Hepatic stellate cell (primary cell): ENCODE measurements around the gene GPR65.
"Not testable (repeated sequence)": the region's sequence is repeated elsewhere in the genome, so short reads cannot be mapped to it uniquely, and the experiment has no call there.

ENCODE experiments used
- DNase-seq: peaks from one replicate; pipeline ENCODE4 v3.0.0; 2011; ENCODE audit warnings: low spot score

The GPR65 gene

DNA sequence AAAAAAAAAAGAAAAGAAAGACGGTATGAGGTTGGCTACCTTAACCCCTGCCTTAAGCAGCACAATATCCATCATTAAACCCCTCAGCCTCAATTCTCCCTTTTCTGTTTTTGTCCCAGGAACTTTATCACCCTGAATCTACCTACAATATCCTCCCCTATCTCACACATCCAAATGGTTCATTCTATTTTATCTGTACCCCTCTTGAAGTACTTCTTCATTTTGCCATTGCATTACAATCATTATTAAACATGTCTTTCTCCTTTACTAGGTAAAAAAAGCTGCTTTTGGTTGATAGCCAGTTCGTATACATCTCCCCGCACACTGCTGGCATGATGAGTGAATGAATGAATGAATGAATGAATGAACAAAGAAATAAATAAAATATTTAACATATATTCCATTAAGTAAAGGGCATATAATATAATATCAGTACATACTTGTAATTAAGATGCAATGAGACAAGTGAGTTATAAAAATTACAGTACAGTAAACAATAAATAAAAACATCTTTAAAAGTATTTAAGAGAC, 364 bp upstream of the GPR65 start:
- DNase-seq: no peak

DNA sequence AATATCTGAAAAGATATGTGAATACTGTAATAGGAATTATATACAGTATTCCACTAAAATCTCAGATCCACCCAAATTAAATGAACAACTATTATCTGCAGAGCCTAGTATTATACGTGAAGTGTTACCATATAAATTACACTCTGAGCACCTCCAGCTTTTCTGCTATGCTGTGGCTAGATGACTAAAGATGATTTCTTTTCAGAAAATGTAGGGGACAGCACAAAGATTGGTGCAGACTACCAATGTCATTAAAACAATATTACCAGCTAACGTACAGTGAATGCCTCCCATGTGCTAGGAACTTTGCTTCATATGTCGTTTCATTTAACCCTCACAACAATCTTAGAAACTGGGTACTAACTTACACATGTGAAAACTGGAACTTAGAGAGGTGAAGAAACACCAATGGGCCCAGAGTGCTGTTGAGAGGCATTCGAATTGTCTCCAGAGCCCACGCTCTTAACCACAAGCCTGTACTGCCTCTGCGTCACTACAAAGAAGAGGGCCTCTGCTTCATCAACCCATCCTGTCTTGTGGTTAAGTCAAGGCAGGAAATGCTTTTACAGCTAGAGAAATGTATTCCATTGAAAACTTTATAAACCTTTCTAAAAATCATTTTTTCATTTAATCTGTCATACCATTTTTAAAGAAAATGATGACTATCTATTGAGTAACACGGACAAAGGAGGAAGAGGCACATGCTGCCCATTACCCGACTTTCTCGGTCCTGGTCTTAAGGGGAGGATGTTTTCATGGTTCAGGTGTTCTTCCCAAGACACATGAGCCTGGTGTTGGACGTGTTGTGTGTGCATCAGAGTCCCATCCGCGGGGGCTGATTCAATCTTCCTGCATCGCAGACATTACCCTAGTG, 1.3 kb downstream of the GPR65 start:
- DNase-seq: no peak

DNA sequence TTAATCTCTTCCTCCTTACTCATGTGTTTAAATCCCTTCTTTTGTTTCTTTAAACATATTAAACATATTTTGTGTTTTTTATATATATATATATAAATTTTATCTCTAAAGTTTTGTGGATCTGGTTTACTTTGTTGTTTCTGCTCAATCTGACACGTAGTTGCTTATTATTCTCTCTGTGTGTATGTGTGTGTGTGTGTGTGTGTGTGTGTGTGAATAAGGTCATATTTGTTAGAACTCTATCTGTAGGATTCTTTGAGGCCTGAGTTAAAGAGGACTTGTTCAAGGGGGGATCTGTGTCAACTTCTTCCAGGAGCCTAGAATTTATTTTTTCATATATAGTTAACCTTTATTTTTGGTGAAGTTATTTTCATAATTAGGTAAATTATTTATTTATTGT, 2.7 kb downstream of the GPR65 start:
- no peak for DNase-seq

DNA sequence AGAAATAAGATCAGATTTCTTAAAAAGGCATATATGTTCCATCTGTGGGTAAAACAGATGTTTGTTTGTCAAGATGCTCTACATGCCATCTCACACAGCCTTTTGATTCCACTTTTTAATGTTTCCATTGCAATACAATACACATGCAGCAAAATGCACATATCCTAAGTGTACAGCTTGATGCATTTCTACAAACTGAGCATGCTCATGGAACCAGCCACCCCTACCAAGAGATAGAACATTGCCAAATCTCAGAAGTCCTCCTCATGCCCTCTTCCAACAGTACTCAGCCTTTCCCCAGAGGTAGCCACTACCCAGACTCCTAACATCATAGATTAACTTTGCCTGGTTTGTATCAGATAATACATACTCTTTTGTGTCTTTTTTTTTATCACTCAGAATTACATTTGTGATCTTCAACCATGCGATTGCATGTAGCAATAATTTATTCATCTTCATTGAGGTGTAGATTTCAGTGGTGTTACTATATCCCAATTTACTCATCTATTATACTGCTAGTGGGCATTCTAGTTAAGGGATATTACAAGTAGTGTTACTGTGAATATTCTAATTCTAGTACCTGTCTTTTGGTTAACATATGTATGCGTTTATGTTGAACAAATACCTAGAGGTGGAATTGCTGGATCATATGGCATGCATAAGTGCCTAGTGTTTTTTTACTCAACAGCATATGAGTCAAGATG, 3.3 kb downstream of the GPR65 start:
- no peak for DNase-seq

DNA sequence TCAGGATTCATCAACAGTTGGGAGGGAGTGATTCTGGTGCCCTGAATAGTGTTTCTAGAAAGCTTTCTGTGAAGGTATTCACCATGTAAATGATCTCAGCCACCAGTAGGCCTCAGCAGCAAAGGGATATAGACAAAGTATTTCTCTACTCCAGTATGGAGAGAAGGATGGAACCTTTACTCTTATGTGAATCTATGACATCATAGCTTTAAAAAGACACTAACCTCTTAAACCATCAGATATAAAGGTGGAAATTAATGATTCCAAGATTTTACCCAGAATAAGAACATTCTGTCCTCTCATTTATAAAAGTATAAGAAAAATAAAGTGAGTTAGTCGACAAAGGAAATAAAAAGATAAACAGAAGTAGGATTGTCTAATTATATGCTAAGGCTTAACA, 4.6 kb downstream of the GPR65 start:
- no peak for DNase-seq

DNA sequence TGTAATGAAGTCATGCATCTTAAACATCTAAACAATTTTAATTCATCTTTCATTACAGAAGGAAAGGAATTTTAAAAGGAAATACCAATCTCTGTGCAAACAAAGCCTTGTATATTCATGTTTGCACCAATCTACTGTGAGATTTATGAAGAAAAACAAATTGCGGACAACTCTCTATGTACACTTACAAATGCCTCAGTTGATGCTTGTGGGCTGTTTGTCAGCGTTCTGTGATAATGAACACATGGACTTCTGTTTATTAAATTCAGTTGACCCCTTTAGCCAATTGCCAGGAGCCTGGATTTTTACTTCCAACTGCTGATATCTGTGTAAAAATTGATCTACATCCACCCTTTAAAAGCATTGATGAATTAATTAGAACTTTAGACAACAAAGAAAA, 5.4 kb downstream of the GPR65 start:
- DNase-seq: no peak

DNA sequence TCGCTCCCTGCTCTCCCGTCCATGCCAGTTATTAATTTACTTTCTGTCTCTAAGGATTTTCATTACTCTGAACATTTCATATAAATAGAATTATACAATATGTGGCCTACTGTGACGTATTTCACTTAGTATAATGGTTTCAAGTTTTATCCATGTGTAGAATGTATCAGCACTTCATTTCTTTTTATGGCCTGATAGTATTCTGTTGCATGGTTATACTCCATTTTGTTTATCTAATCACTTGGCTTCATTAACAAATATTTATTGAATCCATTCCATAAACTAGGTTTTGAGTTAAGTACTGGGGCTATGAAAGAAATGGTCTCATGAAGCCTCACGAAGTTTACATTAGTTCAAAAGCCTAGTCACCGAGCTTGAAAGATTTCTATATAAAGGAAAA, 7.6 kb downstream of the GPR65 start:
- DNase-seq: no peak

DNA sequence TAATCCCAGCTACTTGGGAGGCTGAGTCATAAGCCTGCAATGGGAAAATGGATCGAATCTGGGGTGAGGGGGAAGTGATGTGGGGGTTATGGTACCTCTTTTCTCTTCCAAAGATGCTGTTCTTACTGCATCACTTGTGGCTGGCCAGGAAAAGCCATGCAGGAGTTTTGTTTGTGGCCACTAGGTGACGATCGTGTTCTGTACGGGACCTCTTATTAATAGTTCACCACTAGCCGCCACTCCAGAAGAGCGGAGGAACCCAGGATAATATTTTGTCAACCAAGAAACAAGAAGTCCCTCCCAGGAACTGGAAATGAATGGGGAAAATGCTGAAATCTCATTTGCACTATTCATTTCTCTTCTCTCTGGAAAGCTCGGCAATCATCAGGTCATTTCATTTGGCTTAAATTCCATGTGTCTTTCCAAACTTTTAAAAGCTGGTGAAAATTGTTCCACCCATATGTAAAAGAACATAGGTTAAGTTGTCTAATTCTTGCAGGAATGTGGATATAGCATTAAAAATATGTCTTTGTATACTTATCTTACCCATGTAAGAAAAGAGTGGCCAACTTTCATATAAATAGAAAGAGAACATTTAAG, 8.9 kb downstream of the GPR65 start:
- peak; percentile 37 for DNase-seq

DNA sequence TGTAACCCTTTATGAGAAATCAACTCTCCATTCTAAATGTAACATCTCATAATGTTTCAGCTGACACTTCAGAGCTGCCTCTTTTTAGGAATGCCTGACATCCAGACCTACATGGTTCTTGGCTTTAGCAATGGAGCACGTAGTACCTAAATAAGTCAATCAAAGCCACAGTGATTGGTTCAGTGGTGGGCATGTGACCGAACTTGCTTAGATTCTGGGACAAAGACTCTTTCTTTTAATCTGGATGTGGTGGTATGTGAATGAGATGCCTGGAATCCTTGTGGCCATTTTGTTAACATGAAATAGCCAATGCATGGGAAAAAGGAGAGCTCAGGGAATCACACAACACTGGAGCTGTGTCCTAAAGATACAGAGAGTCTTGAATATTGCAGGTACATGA, 11.8 kb downstream of the GPR65 start:
- no peak for DNase-seq

DNA sequence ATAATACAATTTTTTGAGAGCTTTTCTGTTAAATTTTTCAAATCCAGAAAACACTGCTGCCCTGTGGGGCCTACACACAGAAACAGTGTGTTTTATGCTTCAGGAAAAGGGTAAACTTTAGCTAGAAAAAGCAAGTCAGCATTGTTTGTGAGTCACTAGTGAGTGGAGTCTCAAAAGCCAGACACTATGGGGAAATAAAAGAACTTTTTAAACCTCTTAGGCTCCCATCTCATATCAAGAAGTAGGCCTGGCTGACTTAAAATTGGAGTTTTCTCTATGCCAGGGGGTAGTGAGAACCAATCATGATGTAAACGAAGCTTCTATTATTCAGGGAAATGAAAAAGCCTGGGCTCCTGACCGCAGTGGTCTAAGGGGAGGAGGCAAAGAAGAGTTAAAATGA, 12.6 kb downstream of the GPR65 start:
- DNase-seq: no peak

DNA sequence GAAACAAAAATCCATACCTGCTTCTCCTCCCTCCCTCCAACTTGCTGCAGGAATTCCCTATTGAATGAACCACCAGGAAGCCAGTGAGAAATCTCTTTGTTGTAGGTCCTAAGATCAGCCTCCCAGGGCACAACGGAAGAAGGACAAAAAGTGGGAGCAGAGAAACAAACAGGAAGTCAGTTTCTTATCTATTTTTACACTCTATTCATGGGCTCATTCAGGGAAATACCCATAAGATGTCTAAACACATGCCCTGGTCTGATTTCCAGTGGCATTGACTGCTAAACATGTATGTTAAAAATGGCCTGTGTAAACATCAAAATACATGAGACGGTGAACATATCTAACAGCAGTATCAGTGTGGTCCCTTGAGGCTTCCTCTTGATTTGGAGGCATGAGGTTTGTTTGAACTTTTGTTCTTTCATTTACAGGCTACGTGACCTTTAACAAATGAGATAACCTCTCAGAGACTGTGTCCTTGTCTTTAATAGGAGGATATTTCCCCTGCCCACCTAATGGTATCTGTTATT, 18.8 kb downstream of the GPR65 start:
- no peak for DNase-seq

DNA sequence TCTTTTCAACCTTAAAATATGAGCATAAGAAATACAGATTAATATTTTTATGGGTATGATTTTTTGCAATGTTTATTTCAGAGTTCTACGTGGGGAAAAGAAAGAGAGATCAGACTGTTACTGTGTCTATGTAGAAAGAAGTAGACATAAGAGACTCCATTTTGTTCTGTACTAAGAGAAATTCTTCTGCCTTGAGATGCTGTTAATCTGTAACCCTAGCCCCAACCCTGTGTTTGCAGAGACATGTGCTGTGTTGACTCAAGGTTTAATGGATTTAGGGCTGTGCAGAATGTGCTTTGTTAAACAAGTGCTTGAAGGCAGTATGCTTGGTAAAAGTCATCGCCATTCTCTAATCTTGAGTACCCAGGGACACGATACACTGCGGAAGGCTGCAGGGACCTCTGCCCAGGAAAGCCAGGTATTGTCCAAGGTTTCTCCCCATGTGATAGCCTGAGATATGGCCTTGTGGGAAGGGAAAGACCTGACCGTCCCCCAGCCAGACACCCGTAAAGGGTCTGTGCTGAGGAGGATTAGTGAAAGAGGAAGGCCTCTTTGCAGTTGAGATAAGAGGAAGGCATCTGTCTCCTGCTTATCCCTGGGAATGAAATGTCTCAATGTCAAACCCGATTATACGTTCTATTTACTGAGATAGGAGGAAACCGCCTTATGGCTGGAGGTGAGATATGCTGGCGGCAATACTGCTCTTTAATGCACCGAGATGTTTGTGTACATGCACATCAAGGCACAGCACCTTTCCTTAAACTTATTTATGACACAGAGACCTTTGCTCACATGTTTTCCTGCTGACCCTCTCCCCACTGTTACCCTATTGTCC, 19.5 kb downstream of the GPR65 start:
- not testable (repeated sequence) for DNase-seq

DNA sequence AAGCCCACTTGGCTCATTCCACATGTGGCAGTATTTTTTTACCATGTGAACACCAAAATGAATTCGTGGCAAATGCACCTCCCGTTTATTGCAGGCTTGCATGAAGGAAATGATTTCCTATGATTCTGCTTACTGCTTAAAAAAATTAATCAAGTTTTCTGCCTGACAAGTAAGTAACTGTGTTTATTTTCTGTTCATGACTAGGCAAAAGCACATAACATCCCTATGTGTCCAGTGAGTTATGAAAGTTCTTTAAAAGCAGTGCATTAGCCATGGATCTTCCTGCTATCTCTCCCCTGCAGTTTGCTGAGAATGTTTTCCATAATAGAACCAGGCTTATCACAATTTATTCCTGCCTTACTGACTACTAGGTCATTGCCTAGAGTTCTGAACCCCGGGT, 20.4 kb downstream of the GPR65 start:
- no peak for DNase-seq

DNA sequence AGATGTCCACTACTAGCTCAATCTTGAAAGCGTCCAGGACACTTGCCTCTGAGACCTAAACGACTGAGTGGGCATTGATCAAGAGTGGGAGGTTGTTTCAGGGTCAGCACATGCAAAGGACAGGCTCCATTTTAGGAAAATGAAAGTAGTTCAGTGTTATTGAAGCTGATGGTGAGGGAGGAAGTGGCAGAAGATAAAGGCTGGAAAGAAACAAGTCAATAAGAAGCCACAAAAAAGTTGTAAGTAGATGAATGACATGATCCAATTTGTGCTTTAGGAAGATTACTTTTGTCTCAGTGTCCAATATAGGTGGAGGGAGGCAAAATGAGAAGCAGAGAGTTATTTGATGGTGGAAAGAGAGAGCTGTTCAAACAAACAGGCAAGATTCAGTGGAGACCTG, 22.0 kb downstream of the GPR65 start:
- no peak for DNase-seq

DNA sequence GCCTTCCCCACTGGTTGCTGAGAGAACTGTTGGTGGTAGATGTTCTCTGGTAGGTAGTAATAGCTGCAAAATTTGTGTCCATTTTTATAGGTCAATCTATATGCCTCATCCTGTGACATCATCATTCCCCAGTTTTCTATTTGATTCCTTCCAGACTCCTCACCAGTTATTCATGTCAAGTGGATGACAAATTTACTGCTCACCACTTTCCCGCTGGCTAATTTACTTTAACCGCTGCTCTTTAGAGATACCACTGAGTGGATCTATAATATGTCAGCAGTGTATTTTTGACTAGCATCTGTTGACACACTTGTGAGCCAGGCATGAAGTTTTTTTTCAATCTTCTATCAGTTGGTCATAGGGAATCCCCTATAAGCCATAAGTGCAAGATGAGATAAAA, 24.6 kb downstream of the GPR65 start:
- no peak for DNase-seq

DNA sequence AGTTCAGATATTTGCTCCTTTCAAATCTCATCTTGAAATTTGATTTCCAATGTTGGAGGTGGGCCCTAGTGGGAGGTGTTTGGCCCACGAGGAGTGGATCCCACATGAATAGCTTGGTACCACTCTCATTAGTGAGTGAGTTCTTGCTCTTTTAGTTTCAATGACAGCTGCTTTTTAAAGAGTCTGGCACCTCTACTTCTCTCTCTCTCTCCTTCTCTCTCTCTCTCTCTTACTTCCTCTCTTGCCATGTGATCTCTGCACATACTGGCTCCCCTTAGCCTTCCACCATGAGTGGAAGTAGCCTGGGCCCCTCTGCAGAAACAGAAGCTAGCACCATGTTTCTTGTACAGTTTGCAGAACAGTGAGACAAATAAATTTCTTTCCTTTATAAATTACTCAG, 25.1 kb downstream of the GPR65 start:
- DNase-seq: no peak

DNA sequence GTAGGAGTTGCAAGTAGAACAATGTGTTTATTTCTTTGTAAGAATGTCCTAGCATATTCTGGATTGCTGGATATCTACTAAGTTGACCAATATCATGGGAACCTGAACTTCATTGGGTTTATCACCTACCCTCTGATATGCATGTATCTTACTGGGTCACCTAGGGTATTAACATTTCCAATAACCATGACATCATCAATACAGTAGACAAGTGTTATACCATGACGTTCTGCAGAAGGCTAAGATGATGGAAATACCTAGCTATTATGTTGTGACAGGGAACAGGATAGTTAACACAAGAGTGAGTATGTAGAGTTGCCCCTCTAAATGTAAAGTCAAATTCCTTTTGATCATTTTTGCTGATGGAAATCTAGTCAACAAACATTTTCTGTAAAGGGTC, 26.0 kb downstream of the GPR65 start:
- DNase-seq: no peak

DNA sequence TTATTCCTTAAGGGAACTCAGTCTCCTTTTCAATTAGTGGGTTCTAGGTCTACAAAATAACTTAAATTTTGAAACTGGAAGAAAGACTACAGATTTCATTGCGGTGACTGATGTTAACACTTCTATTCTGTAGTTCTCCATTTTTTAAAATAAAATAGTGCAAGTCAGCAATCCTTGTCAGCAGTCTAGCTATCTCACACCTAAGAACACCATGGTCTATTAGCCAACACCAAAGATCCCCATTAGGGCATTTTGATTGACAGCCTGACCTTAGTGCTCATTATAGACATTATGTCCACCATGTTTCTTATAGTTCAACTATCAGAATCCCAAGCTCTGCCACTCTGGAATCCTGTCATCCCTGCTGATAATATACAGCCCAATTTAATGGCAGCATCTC, 27.4 kb downstream of the GPR65 start:
- DNase-seq: no peak

DNA sequence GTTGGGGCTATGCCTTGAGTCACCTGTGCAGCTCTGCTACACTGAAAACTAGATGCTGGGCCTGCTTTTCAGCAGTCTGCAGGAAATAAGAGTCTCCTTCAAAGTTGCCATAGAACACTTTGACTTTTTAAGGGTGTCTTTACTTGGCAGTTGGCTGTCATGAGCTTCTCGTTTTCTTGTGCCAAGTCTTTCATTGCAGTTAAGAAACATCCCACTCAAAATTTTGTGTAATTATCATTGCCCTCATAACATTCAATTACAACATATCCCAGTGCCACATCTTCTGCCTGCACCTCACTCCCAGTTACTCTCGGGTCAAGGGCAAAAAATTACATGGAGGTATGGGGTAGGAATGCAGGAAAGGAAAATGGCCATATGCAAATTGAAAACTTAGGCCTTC, 29.1 kb downstream of the GPR65 start:
- no peak for DNase-seq

DNA sequence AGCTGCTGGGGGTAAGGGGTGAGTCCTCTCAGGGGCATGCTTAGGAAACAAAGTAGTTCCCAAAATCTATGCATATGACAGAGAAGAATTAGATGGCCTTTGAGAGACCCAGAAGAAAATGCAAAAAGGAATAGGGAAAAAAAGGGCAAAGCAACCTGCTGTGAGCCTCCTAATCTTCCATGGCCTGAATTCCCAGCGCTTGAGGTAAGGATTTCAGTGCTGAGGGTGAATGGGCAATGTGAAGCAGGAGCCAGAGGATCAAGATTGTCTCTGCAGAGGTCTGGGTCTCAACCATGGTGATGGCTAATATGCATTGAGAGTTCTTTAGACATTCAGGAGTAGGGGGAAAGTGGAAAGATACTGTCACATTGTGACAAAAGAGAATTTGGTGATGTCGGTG, 31.5 kb downstream of the GPR65 start:
- no peak for DNase-seq

DNA sequence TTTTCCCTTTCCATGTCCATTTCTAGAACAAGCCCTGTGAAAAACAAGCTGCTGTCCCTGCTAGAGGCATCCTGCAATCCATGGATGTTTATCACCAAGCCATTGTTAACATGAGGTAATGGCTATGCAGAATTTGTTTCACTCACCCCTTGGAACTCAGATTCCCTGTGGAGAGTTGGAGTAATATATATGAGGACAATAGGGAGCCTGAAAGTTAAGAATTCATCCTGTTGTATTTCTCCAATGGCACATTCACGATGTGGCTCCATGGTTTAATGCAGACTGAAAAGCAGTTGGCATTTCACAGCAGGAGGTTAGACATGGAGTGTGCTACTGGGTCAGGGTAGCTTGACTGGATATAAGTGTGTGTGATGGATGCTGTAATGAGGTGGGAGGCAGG, 32.4 kb downstream of the GPR65 start:
- no peak for DNase-seq

DNA sequence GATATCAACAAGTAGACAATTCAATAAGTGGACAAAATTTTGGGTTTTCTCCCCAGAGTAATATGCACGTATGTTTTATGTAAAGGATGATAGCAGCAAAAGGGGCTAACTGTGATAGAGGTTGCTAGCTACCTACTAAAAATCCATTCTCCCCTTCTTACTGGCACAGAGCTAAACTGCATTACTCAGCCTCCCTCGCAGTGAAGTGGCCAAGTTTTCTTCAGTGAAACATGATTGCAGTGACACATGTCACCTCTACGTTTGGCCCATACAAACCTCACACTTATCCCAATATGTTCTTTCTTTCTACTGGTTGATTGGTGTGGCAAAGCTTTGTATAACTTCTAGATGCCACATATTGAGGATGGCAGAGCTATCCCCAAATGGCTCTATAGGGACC, 34.3 kb downstream of the GPR65 start:
- no peak for DNase-seq
